NCI-H2196 treated with DMSO at 0.1 percent for 48 hours (cell line): ENCODE data around the gene NEIL1.

Experiments used
- DNase-seq: peaks from one replicate; lab custom pipeline; 2025; ENCODE audit not compliant: unreplicated experiment; lab: John Stamatoyannopoulos, UW

The NEIL1 gene

DNA sequence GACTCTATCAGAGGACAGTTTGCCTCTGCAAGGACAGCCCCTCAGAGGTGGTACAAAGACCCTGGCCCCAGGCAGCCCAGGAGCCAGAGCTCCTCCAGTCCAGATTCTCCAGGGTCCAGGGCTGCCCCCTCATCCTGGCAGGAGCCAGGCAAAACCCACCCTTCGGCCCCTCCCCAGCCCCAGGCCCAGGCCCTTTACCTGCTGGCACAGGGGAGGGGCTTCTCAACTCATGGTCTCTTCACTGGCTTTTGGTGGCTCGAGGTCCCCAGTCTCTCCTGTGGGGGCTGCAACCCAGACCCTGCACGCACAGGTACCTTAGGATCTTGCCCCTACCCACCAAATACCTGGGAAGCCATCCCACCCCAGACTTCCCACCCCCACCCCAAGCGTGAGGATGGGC lies 8.5 kb downstream of the NEIL1 start:
- no peak for DNase-seq

DNA sequence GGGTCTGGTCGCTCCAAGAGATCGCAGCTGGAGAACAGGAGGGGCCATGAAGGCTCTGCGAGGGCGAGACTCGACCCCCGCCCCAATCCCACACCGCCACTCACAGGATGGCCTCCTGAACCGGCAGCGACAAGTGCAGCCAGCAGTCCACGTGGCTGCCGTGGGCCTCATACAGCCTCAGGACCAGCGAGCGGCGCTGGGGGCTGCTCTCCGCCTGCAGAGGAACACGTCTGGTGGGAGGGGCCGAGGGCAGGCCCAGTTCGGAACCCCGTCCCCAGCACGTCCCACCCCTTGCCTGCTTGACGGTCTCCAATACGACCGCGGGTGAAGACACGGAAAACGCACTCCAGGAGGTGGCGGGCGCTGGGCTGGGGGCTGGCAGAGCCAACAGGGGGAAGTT lies 9.2 kb downstream of the NEIL1 start:
- no peak for DNase-seq

DNA sequence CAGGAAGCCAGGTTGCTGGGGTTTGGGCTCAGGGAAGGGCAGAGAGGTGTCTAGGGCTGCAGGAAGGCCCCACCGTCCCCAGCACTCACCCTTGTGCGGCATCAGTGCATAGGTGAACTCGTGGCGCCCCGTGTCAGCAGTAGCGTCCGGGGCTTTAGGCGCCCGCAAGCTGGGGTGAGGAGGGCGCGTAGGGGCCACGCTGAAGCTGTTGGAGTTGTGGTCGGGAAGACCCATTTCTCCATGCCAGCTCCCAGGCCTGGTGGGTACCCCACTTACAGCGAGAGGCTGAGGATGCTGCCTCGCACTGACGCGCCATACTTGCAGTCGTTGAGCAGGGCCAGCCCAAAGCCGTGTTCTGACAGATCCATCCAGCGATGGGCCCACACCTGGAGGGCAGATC lies 9.7 kb downstream of the NEIL1 start:
- no peak for DNase-seq

DNA sequence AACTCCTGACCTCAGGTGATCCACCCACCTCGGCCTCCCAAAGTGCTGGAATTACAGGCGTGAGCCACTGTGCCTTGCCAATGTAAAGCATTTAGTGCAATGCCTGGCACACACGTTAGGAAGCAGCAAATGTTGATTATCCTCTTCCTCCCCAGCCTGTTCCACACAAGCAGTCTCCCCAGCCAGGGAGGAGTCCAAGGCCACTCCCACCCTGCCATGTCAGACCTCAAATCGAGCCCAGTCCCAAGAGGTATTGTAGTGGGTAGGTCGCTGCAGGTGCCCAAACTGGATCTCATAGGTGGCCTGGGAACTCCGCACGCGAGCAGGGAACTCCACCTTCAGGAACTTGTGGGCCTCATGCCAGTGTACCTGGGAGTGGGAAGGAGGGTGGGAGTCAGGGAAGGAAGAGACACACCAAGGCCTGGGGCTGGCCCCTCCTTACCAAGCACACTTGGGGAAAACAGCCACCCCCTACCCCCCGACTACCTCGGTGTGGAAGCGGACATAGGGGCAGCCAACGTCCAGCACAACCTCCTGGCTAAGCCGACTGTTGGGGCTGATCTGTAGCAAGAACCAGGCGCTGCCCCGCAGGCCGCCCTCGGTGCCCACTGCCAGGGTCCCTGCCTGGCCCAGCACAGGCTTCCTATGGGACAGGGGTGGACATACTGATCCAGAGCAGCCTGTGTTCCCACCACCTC lies 11.3 kb downstream of the NEIL1 start:
- no peak for DNase-seq

DNA sequence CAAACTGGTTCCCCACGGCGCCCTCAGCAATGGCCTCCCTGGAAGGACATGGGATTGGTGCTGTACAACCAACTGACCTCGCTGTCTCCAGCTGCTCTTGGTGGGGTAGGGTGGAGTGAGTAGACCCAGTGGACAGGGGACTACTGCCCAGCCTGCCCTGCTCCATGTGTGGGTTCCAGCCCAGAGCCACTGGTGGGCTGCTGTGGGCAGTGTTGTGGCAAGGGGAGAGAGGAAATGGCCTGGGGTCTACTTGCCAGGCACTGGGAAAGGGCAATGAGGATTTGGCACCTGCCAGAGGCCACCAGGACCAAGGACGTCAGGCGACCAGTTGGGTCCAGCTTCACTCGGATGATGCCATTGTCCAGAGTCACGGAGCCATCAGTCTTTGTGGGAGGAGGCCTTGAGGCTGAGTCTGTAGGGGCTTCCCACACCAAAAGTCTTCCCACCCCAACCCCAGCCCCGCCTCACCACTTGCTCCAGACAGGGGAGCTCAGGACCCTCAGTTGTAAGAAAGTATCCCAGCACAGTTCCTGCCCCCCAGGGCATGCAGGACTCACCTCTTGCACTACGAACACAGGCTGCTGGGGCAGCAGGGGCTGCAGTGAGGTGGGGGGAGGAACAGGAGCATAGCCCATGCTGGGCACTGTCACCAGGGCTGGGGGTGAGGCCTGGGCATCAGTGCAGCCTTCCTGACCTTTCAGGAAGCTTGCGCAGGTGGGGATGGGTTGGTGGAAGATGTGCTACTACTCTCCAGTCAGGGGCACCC lies 12.1 kb downstream of the NEIL1 start:
- DNase-seq = no peak

DNA sequence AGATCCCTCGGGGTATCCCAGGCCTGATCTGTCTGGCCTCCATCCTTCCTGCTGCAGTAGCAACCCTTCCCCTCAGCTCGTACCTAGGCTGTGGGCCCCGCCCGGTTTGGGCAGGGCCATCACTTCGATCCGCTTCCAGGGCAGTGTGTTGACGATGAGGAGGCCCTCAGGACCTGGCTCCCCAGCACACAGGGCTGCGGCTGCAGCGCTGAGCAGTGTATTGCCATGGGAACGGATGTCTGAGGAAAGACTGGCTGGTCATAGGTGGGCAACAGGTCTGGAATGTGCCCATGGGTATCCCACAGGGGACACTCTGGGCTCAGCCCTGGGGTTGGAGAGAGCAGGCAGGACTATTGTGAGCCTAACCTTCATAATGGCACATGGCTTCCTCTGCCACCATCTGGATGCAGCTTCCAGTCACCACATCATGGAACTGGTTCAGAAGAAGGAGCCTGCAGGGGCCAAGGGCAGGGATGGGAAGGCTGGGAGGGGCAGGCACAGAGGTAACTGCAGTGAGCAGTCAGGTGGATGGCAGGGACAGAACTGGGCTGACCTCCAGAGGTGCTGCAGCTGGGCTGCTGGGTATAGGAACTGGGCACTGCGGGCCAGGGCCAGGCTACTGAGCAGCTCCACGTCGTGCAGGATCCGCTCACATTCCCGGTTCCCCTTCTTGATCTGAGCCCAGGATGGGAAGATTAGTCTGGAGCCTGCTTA lies 12.9 kb downstream of the NEIL1 start:
- no peak for DNase-seq

DNA sequence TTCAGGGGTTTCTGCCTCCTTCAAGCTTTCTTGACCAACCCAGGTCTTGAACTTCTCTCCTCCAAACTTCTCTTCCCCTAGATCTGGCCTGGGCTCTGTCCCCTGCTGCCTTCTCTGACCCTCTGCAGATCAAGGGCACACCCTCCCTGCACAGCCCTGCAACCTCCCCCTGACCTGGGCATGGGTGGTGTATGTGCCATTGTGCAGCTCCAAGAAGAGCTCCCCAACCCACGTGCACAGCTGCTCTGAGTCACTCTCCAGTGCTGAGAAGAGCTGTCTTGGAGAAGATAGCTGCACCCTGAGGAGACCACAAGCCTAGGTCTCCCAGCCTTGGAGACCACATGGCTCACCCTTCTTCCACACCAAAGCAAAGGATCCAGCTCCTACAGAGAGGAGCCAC lies 13.6 kb downstream of the NEIL1 start:
- no peak for DNase-seq

DNA sequence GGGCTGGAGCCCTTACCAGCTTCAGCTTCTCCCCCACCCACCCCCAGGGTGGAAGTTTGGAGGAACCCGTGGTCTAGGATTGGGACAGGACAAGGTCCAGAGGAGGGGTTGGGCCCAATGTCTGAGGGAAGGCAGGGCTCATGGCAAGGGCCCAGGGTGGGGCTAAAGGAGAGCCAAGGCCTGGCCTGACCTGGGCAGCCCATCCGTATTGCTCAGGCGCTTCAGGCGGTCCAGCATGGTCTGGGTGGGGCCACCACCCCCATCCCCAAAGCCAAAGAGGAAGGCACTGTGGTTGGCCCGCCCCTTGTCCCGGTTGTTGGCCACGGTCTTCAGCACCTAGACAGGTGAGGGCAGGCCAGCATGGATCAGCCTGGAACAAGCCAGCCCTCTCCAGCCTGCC lies 14.0 kb downstream of the NEIL1 start:
- DNase-seq = no peak

DNA sequence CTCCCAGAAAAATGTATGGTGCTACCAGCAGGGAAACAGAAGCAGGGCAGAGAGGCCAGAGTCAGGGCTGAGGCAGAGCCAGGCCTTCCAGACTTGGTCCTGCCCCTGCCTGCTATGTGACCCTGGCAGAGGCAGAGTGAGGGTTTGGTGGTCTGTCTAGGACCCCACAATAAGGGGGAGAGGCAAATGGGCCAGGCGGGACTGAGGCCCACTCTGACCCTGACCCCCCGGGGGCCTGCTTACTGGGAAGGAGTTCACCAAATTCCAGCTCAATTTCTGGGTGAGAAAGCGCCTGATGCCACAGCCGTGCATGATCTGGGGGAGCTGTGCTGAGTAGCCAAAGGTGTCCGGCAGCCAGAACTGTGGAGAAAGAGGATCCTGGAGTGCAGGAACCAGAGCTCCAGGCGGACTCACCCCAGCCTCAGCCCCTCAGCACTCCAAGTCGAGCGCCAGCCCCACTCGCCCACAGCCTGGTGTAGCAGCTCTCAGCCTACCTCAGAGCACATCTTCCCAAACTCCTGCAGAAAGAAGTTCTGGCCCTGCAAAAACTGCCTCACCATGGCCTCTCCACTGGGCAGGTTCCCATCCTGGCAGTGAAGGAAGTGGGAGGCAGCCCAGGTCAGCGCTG lies 14.6 kb downstream of the NEIL1 start:
- DNase-seq = no peak

DNA sequence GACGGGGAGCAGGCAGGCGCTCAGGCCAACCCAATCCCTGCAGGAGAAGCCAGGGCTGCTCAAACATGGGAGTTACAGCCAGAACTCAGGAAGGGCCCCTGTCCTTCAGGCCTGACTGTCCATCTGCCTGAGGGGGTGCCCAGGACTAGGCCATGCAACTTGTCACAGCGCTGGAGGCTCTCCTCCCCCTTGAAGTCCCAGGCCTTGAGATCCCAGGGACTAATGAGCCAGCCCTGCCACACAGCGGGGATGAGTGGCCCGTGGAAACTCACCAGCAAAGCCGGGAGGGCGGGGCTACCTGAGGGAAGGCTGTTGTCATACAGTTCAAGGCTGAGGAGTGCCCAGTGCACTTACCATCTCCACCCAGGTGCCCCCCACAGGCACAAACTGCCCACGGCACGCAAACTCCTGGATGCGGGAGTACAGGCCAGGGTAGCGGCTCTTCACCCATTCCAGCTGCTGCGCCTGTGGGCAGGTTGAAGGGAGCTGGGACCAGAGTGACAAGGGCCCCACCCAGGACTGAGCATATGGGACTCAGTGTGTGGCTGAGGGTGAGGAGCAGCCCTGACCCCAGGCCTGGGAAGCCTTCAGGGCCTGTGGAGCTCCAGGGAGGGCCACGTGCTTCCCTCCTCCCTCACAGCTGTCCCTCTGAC lies 15.3 kb downstream of the NEIL1 start:
- no peak for DNase-seq

DNA sequence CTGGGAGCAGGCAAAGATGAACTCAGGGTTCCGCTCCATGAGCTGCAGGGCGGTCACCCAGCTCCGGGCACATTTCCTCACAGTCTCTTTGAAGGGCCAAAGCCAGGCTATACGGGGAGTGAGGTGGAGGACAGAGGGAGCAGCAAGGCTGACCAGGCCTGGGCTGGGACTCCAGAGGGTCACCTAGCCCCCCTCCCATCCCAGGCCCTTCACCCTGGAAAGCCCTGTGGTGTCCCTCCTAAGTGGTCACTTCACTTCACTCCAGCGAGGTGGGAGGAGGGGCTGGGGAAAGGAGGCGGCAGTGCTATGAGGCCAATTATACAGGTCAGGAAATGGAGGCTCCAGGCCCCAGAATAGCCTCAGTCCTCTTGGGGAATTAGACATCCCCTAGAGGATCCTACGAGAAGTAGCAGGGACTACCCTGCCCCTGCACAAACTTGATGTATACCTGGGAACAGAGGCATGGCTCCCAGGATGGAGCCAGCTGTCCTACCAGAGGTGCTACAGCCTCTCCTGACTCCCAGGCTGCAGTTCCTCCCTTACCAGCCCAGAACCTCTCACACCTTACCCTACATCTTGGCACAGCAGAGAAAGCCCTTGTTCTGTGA lies 15.9 kb downstream of the NEIL1 start:
- no peak for DNase-seq

DNA sequence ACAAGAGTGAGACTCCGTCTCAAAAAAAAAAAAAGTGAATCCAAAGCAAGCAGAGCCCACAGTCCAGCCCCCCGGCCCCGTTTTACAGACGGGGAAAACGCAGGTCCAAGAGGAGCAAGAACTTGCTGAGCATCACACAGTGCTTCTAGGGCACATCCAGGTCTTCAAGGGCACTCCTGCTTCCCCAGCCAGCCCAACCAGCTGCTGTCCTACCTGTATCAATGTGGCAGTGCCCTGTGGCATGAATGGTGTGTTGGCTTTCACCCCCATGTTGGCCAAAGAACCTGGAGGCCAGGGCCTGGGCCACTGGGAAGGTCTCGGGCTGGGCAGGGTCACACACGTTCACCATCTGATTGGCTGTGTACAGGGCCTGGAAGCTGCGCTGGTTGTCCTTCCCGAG lies 16.9 kb downstream of the NEIL1 start:
- DNase-seq = no peak

DNA sequence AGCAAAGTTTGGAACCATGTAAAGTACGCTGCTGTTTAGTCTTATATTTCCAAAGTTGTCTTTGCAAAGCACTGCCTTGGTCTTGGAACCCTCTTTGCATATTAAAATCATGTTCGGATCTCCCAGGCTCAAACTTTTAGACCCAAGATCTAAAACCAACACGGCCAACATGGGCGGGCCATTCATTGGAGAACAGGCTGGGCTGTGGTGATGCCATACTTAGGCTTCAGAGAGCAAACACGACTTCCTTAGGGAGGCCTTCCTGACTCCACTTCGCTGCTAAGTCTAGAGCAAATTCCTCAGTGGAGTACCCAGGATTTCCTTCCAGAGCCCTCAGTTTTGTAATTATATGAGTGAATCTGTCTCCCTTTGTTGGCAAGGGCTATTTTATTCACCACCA lies 18.0 kb downstream of the NEIL1 start:
- DNase-seq = no peak

DNA sequence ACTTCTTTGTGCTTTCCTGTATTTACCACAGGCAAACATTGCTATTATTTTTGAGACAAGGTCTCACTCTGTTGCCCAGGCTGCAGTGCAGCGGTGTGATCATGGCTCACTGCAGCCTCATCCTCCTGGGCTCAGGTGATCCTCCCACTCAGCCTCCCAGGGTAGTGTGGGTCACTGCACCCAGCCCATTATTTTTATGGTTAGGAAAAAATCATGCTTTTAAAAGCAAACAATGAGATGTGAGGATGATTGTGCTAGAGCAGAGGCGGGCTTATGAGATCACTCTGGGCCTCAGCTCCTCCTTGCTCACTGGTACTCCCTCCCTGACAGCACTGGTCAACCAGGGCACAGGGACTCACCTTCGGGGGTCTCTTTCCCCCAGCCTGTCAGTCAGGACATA lies 19.3 kb downstream of the NEIL1 start:
- no peak for DNase-seq

DNA sequence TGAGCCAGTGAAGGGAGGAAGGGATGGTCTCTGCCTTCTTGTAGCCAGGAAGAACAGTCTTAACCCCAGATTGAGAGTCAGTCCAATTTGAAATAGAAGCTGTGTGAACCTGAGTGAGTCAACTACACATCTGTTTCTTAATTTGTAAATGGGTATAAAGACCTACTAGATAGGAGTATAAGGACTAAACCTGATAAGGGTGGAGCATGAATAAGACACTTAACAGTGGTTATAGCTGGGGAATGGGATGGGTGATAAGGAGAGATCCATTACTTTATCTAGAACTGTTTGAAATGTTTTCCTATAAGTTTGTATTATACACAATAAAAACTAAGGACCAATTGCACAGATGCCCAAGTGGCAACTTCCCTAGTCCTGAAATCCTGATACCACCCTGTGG lies 20.2 kb downstream of the NEIL1 start:
- no peak for DNase-seq

DNA sequence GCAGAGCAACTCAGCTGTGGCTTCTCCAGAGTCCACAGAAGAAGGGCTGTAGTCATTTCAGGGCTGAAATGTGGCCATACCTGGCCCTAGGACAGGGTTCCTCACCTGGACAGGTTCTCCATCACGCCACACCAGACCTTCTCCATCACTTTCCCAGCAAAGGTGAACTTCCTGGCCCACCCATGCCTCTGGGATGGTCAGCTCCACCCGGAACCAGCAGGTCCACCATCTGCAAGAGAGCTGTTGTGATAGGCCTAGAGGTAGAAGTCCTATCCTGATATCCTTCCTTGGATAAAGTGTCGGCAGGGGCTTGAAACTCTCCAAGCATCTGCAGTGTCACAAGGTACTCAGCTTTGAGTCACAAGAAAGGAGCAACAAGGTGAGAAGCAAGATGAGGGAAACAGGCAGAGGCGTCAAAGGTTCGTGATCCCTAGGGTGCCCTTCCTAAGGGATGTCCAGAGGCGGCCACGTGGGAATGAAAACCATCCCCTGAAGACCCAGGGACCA lies 20.6 kb downstream of the NEIL1 start:
- DNase-seq = no peak

DNA sequence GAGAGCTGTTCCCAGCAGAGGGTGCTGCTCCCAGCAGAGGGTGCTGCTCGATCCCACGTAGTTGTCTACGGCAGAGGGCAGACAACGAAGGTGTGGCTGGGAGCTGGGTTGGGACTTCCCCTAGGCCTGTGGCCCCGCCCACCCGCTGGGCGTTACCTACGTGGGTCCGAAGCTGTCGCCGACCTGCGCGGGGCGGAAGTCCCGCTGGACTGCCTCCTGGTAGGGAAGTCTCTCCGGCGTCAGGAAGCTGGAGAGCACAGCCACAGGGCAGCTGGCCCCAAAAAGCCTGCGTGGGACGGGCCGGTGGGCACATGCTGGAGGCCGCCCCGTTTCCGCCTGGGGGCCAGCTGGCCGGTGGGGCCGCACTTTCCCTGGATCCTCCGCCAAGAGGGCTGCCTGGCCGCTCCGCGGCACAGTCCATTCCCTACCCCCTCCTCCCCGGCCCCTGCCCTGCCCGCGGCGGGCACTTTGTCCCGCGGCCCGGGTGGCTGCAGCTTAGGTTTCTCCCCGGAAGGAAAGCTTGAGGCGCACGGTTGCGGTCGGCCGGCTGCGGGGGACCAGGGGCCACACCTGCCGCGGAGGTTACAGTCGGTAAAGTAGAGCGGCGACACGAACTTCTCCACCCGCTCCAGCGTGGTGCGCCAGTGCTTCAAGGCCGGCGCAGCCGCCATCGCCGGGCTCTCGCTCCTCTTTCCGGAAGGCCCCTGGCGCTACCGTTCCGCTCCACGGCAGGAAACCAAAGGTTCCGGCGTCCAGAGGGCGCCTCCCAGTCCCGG lies 21.3 kb downstream of the NEIL1 start, which contains the start of gene MAN2C1:
TSS of gene MAN2C1 (minus strand) at position 695 of the 776 bp plus-strand sequence. CDS start at position 671, 24 bp downstream.
- DNase-seq = peak; percentile 86

DNA sequence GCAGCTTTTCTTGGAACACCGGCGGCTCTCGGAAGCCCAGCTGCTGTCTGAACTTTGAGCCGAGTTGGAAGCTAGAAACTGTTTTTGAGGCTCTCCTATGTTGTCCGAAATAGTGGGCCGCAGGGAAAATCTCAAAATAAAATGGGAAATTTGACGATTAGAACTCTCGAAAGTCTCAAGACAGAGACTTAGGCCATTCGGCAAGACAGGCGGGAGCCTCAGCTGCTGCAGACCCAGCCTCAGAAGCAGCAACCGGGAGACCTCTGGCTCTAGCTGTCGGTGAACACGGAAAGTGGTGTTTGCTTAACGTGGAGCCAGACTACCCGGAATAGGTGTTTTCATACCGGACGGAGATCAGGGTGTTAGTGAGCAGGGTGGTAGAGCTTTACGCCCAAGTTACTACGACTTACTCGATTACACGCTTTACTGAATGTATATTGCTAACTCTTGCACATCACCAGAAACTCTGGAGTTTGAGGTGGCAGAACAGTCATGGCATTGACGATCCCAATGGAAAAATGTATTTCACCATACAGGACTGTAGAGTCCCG lies 21.9 kb downstream of the NEIL1 start:
- no peak for DNase-seq

DNA sequence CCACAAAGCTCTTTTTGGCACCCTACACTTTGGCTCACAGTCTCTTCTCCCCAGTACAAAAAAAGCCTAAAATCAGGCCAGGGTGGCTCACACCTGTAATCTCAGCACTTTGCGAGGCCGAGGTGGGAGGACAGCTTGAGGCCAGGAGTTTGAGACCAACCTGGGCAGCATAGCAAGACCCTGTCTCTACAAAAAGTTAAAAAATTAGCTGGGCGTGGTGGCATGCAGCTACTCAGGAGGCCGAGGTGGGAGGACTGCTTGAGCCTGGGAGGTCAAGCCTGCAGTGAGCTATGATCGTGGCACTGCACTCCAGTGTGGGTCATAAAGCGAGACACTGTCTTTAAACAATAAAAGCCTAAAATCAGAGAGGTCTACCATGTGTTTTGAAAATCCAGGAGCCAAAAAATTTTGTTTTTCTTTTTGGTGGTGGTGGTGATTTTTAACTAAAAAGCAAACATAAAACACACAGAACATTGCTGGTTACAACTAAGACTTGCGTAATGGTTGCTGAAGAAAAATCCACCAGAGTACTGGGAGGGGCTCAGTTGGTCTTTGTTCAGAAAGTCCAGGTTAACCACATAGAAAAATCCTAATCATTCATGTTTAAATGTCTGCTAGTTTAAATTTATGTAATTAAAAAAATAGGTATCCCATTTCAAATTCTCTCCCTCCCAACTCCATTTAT lies 23.2 kb downstream of the NEIL1 start:
- DNase-seq = no peak
